HG03378 (cell line): Measurements from ENCODE around the gene PRKCA.

ENCODE experiments used
- ATAC-seq: cut with Tn5 transposase; IDR thresholded peaks from one replicate; pipeline ENCODE4 v1.9.1; 2021; ENCODE audit warnings: mild to moderate bottlenecking, moderate library complexity; ENCODE audit not compliant: unreplicated experiment

PRKCA gene

GRCh38 chr17:66535611-66536010 is 233.2 kb downstream of the PRKCA start:
- ATAC-seq, result no peak

GRCh38 chr17:66537502-66537901 is 235.1 kb downstream of the PRKCA start:
- no peak for ATAC-seq

GRCh38 chr17:66538776-66539175 is 236.4 kb downstream of the PRKCA start:
- no peak for ATAC-seq

DNA sequence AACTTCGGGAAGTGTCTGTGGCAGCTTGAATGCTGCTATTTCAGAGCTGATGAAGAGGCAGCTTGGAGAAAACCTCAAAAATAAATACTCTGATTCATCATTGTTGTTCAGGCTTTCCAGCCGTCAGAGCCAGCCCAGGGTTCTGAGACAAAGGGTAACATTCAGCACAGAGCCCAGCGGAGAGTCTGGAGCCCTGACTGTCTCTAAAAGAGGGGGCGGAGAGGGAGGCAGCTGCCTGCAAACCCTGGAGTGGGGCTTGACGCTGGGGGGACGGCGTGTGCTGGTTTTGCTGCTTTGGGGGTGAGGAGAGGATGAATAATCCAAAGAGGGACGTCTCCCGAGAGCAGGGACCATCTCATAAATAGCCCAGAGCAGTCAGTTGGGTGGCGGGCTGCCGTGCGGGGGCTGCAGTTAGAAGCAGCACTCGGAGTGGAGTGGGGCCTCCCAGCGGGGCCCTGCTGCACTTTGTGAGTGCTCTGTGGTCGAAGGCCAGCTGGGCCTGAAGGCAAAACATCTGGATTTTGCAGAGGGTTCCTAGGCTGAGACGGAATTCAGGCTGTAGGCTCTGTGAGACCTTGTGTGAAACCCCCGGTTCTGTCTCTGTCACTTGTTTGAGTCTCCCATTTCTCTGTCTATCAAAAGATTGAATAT is 237.8 kb downstream of the PRKCA start:
- ATAC-seq, result no peak

DNA sequence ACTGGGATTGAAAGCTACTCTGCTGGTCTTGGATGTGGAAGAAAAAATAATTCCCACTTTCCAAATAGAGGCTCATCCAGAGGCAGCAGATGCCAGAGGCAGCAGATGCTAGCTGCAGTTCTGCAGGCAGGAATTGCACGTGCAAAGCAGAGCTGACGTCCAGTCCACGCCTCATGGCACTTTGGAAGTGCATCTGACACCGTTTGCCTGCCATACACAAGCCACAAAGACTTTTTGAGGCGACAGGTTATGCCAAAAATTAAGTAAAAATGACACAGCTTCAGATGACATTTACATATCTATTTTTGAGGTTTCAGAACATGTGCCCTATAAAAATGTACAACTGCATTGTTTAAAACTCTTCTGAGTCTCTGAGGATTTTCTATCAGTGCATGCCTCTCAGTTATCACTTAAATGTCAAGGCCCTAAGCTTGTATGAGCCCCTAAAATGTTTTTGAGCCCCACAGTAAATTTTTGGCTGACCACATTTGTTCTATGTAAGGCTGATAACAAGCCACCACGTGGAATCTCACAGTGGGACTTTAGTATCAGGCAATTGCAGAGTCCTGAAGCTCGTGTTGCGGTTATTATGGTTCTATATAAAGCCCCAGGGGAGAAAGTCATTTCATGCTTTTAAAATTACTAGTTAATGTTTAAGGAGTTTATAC is 239.2 kb downstream of the PRKCA start:
- peak; percentile 89 for ATAC-seq

DNA sequence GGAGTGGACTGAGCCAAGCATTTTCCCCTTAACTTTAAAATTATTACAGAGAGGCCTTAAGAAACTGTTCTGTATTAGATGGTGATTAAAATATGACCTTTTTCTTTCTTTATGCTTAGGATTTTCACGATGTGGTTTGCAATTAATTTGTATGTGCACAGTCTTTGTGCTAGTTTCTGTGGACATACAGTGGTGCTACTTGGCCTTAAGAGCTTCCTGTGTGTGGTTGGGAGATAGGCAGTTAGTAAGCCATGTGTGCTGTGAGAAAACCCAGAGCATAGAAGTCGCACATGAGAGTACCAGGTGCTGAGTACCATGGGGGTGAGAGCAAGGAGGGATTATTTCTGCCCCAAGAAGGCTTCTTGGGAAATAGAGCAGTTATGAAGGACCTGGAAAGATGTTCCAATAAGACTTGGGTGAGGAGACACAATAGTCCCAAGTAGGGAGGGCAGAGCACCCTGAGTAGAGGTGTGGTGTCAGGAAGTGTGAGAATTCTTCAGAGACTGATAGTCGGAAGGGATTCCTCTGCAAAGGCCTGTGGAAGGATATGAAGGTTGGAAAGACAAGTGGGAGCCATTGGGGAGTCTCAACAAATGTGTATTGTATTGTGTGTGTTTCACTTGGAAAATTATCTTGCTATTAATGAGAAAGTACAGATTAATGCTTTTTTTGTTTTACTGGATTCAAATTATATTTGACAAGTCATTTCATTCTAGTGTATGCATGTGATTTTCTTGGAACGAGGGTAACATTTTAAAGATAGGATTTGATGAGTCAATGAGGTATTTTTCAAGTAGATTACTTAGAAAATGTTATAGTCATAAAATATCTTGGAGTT is 239.9 kb downstream of the PRKCA start:
- peak; percentile 96 for ATAC-seq

DNA sequence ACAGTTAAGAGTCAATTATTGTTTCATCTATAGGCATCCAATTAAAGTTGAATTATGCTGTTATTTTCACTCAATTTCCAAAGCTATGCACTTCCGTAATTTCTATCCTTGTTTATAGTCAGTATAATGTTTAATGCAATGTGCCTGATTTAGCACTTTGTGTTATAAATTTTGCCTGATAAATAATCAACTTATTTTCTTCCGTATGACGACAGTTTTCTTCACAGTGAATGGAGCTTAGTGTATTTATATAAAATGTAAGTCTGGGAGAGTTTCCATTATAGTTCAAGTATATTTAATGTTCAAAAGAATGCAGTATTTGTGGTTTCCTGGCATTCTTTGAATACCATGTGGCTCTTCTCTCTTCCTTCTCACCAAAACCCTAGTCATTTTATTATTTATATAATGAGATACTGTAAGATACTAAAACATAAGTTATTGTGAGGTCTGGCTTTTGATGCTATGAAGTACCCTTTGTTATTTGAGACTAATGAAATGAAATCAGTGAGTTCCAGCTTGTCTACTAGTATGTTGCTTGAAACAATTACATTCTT is 240.6 kb downstream of the PRKCA start:
- ATAC-seq, result no peak

- ATAC-seq, result no peak
These were observed 241.1 kb downstream of the PRKCA start for GRCh38 chr17:66543526-66543925.

DNA sequence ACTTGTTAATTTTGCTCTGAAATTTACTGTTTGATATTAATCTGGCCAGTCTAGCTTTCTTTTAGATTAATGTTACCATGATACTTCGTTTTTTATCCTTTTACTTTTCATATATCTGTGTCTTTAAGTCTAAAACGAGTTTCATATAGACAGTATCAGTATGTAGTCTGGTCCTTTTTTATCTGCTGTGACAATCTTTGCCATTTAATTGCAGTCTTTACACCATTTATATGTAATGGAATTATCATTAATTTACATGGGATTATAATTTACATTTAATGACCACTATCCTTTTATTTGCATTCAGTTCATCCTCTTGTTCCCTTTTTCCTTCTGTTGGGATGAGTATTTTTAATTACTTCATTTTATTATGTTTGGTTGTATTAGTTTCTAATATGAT is 243.5 kb downstream of the PRKCA start:
- ATAC-seq, result no peak

- no peak for ATAC-seq
These were observed 244.9 kb downstream of the PRKCA start for GRCh38 chr17:66547151-66547865.

DNA sequence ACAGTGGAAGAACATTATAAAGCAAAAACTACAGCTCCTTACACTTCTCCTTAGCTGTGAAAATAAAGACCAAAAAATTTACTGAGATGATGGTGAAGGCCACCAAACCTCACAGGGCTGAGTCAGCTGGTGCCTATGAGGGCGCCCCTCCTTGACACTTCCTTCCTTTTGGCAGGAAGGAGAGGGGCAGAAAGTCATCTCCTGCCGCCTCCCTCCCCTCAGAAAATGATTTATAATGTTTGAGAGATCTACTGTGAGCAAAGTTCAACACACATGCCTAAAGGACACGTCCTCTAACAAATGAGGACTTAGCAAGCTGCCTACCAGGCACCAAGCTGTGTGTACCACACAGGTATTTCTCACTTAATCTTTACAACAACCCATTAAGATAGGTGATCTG is 245.7 kb downstream of the PRKCA start:
- ATAC-seq, result no peak

GRCh38 chr17:66548659-66549310 is 246.4 kb downstream of the PRKCA start:
- ATAC-seq, result no peak

DNA sequence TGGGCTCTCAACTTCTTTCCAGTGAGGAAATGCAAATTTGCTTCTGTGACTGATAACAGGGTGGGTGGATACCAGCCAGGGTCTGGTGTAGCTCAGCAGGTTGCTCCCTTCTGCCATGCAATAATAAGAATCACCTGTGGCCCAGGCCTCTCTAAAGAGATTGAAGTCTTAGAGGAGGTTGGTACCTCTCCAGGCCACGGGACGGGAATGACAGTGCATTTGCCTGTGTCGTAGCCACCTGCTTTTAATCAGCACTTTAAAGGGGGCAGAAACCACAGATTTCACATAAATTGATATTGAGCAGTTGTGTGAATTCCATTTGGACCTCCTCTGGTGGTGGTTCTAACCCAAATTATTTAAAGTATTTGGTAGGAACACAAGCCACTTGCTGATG is 246.9 kb downstream of the PRKCA start:
- ATAC-seq, result no peak

DNA sequence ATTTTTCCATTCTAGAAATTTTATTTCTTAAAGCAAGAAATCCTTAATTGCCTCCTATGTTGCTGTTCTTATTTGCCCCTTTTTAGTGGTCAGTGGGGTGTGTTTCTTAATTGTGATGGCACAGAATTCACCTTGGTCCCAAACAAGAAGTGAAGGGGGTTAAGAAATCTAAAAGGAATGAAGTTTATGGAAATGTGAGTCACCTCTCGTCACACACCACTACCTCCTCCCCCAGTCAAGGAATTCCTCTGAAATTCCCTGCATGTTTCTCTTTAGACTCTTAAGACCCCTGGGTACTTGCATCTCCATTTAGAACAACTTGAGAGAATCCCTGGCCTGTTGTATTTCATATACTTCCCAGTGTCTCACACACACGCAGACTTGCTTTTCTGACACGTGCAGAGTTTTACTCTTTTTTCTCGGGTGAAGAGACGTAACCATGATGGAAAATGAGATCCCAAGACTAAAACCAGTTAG is 247.4 kb downstream of the PRKCA start:
- ATAC-seq, result no peak

DNA sequence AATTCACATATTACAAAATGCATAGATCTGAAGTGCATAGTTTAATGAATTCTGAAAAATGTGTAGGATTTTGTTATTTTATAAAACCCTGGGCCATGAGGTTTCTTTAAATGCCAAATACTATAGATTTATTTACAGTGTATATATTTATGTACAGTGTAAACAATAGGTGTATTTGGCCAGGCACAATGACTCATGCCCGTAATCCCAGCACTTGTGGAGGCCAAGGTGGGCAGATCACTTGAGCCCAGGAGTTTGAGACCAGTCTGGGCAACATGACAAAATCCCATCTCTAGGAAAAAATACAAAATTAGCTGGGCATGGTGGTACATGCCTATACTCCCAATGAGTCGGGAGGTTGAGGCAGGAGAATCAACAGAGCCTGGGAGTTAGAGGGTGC is 249.4 kb downstream of the PRKCA start:
- ATAC-seq, result no peak

GRCh38 chr17:66552371-66552770 is 250.0 kb downstream of the PRKCA start:
- ATAC-seq, result no peak

GRCh38 chr17:66555605-66556004 is 253.2 kb downstream of the PRKCA start:
- no peak for ATAC-seq

DNA sequence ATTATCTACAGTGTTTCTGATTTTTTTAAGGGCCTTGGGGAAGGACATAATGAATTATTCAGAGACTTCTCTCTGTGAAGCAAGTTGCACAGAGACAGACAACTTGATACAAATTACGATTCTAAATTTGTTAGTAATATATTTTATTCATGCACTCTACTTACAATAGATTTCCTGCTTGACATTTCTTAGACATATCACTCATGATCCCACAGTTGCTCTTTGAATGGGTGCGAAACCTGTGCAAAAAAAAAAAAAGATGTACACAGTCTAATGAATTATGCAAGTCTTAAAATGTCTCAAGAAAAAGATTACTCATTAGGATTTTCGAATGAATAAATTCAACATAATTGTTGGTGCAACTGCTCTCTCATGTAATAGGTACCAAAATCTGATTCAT is 254.8 kb downstream of the PRKCA start:
- ATAC-seq, result no peak

- ATAC-seq, result no peak
These were observed 255.5 kb downstream of the PRKCA start for GRCh38 chr17:66557886-66558285.

DNA sequence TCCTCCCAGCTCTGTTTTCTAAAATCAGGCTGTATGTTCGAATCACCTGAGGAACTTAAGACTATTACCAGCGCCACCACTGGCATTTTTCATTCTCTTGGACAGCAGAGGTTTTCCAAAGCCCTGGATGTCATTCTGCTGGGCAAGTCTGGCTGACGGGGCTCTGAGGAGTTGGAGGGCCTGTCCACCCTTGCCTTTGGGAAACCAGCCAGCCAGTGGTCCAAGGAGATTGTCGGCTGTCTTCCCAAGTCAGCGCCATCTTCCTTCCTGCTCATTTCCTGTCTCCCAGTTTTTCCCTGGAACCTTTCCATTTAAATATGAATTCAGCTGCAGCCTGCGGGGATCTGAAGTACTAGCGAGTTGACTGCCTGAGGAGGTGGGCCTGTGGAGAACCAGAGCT is 258.3 kb downstream of the PRKCA start:
- no peak for ATAC-seq
